WTC11 (cell line): ENCODE data around the gene SLC2A11. TPM values are rescaled to one million over a fixed set of nuclear protein-coding genes. Genes with fewer than 3 reads are reported as not detected.
A peak's percentile ranks its signal among the peaks of the same experiment; 100 is the strongest.

Experiments used
- ATAC-seq: fragments of 200-7000 bp; cut with Tn5 transposase; 2 replicates; pipeline ENCODE4 v1.10.0; 2021; ENCODE audit warnings: mild to moderate bottlenecking, moderate library complexity
- CTCF ChIA-PET: fragments of 300-600 bp; sonication (Branson Sonifier 250); formaldehyde crosslinking; loops from one replicate; lab custom pipeline; 2021; ENCODE audit warnings: antibody characterized with exemption; lab: Charles Lee
- POLR2A ChIA-PET: fragments of 350-600 bp; sonication (Branson Sonifier 250); formaldehyde crosslinking; loops from one replicate; lab custom pipeline; 2021; ENCODE audit warnings: antibody characterized with exemption; lab: Charles Lee
- DNase-seq: peaks from one replicate; pipeline ENCODE4 v3.0.0; 2021; ENCODE audit warnings: low spot score
- H3K27ac Mint-ChIP-seq: 2 replicates; pipeline ENCODE4 v1.8.0; 2021; ENCODE audit warnings: mixed read lengths
- H3K27me3 Mint-ChIP-seq: 2 replicates; pipeline ENCODE4 v1.8.0; 2021; ENCODE audit warnings: low read depth, mild to moderate bottlenecking, moderate library complexity, mixed read lengths
- H3K36me3 Mint-ChIP-seq: 2 replicates; pipeline ENCODE4 v1.8.0; 2021; ENCODE audit warnings: mixed read lengths
- H3K4me1 Mint-ChIP-seq: 2 replicates; pipeline ENCODE4 v1.8.0; 2022; ENCODE audit warnings: mixed read lengths
- H3K4me3 Mint-ChIP-seq: 2 replicates; pipeline ENCODE4 v1.8.0; 2021; ENCODE audit warnings: mild to moderate bottlenecking, moderate library complexity, mixed read lengths
- H3K9me3 Mint-ChIP-seq: 2 replicates; pipeline ENCODE4 v1.8.0; 2021; ENCODE audit warnings: mixed read lengths
- CREB1 ChIP-seq: sonication (generic); formaldehyde crosslinking; IDR thresholded peaks from 2 replicates; pipeline ENCODE4 v1.8.0; 2023; ENCODE audit warnings: mild to moderate bottlenecking, missing genetic modification reagents
- CTCF ChIP-seq: fragments of 200-600 bp; IDR thresholded peaks from 2 replicates; pipeline ENCODE4 v1.8.0; 2022; ENCODE audit warnings: antibody characterized with exemption
- E2F4 ChIP-seq: sonication (generic); formaldehyde crosslinking; IDR thresholded peaks from 2 replicates; pipeline ENCODE4 v1.8.1; 2022; ENCODE audit warnings: low read depth, mild to moderate bottlenecking, moderate library complexity, missing genetic modification reagents, borderline replicate concordance
- ERG ChIP-seq: fragments of 250-450 bp; sonication (Bioruptor Pico); IDR thresholded peaks from 2 replicates; pipeline ENCODE4 v1.8.0; 2021; ENCODE audit warnings: mild to moderate bottlenecking
- ETV6 ChIP-seq: sonication (generic); formaldehyde crosslinking; IDR thresholded peaks from 2 replicates; pipeline ENCODE4 v1.8.1; 2022; ENCODE audit warnings: mild to moderate bottlenecking, missing genetic modification reagents
- FOXJ3 ChIP-seq: sonication (generic); formaldehyde crosslinking; IDR thresholded peaks from 2 replicates; pipeline ENCODE4 v1.9.0; 2021; ENCODE audit warnings: missing genetic modification reagents, mild to moderate bottlenecking, borderline replicate concordance
- FOXP1 ChIP-seq: sonication (generic); formaldehyde crosslinking; IDR thresholded peaks from 2 replicates; pipeline ENCODE4 v1.8.0; 2022; ENCODE audit warnings: missing genetic modification reagents, mild to moderate bottlenecking, moderate library complexity, borderline replicate concordance
- GRHL2 ChIP-seq: fragments of 250-450 bp; sonication (Bioruptor Pico); IDR thresholded peaks from 2 replicates; pipeline ENCODE4 v1.8.0; 2022; ENCODE audit warnings: mild to moderate bottlenecking, moderate library complexity; ENCODE audit not compliant: insufficient replicate concordance, severe bottlenecking
- GTF2I ChIP-seq: fragments of 250-450 bp; sonication (Bioruptor Pico); conservative IDR thresholded peaks from 2 replicates; pipeline ENCODE4 v1.4.0; 2021; ENCODE audit warnings: mild to moderate bottlenecking
- HMGA2 ChIP-seq: fragments of 250-450 bp; sonication (Bioruptor Pico); IDR thresholded peaks from 2 replicates; pipeline ENCODE4 v1.4.0; 2021; ENCODE audit warnings: mild to moderate bottlenecking, moderate library complexity
- HMGXB4 ChIP-seq: sonication (generic); formaldehyde crosslinking; IDR thresholded peaks from 2 replicates; pipeline ENCODE4 v1.8.1; 2023; ENCODE audit warnings: mild to moderate bottlenecking, moderate library complexity, missing genetic modification reagents
- IRF1 ChIP-seq: sonication (generic); formaldehyde crosslinking; IDR thresholded peaks from 2 replicates; pipeline ENCODE4 v1.8.0; 2023; ENCODE audit warnings: missing genetic modification reagents
- KAT7 ChIP-seq: sonication (generic); formaldehyde crosslinking; IDR thresholded peaks from 2 replicates; pipeline ENCODE4 v1.8.1; 2023; ENCODE audit warnings: missing genetic modification reagents, mild to moderate bottlenecking, borderline replicate concordance
- MYBL2 ChIP-seq: sonication (generic); formaldehyde crosslinking; IDR thresholded peaks from 2 replicates; pipeline ENCODE4 v1.8.1; 2023; ENCODE audit warnings: mild to moderate bottlenecking, moderate library complexity, missing genetic modification reagents
- NR3C1 ChIP-seq: sonication (generic); formaldehyde crosslinking; conservative IDR thresholded peaks from 2 replicates; pipeline ENCODE4 v1.8.1; 2023; ENCODE audit warnings: low read depth, mild to moderate bottlenecking, missing genetic modification reagents
- SMAD3 ChIP-seq: sonication (generic); formaldehyde crosslinking; IDR thresholded peaks from 2 replicates; pipeline ENCODE4 v1.8.0; 2022; ENCODE audit warnings: missing genetic modification reagents, mild to moderate bottlenecking, borderline replicate concordance
- SMAD4 ChIP-seq: sonication (generic); formaldehyde crosslinking; IDR thresholded peaks from 2 replicates; pipeline ENCODE4 v1.8.0; 2022; ENCODE audit warnings: mild to moderate bottlenecking, missing genetic modification reagents
- STAT6 ChIP-seq: sonication (generic); formaldehyde crosslinking; conservative IDR thresholded peaks from 2 replicates; pipeline ENCODE4 v1.8.1; 2023; ENCODE audit warnings: mild to moderate bottlenecking, low read depth, missing genetic modification reagents, moderate library complexity
- TEAD4 ChIP-seq: sonication (generic); formaldehyde crosslinking; IDR thresholded peaks from 2 replicates; pipeline ENCODE4 v1.8.0; 2022; ENCODE audit warnings: mild to moderate bottlenecking, missing genetic modification reagents
- ZBTB21 ChIP-seq: sonication (generic); formaldehyde crosslinking; IDR thresholded peaks from 2 replicates; pipeline ENCODE4 v1.8.1; 2023; ENCODE audit warnings: mild to moderate bottlenecking, missing genetic modification reagents, borderline replicate concordance
- ZNF138 ChIP-seq: sonication (generic); formaldehyde crosslinking; conservative IDR thresholded peaks from 2 replicates; pipeline ENCODE4 v1.8.1; 2022; ENCODE audit warnings: mild to moderate bottlenecking, moderate library complexity, missing genetic modification reagents
- ZNF396 ChIP-seq: fragments of 250-450 bp; sonication (Bioruptor Pico); IDR thresholded peaks from 2 replicates; pipeline ENCODE4 v1.8.0; 2021; ENCODE audit warnings: mild to moderate bottlenecking, moderate library complexity, borderline replicate concordance
- ZNF423 ChIP-seq: fragments of 250-450 bp; sonication (Bioruptor Pico); IDR thresholded peaks from 2 replicates; pipeline ENCODE4 v2.1.2; 2022; ENCODE audit warnings: mild to moderate bottlenecking, moderate library complexity
- ZSCAN18 ChIP-seq: fragments of 250-450 bp; sonication (Bioruptor Pico); IDR thresholded peaks from 2 replicates; pipeline ENCODE4 v2.1.2; 2022; ENCODE audit warnings: mild to moderate bottlenecking, moderate library complexity
- total RNA-seq: library from RNA; stranded (reverse); gene quantifications from 3 replicates; pipeline ENCODE4 v1.2.3, GENCODE V29; 2021

The SLC2A11 gene
- total RNA-seq, 1 experiment from 2014 or later = 19.9 TPM

- TF ChIP-seq FOXP1 (CRISPR knock-in tag) = peak; percentile 86
- no peak for TF ChIP-seq ZNF423 (CRISPR knock-in tag)
- TF ChIP-seq NR3C1 (CRISPR knock-in tag) = no peak
- TF ChIP-seq IRF1 (CRISPR knock-in tag) = peak; percentile 66; the same call in 1 of the 2 replicates
- no peak for TF ChIP-seq HMGXB4 (CRISPR knock-in tag)
- TF ChIP-seq CTCF = no peak
- TF ChIP-seq ZNF138 (CRISPR knock-in tag) = 0 out of 2 replicates have a peak, but pooled peaks have one; percentile 51
- TF ChIP-seq ZNF396 = no peak
- no peak for TF ChIP-seq KAT7 (CRISPR knock-in tag)
- no peak for TF ChIP-seq ZSCAN18
- TF ChIP-seq ERG (CRISPR knock-in tag) = no peak
- TF ChIP-seq TEAD4 (CRISPR knock-in tag) = peak; percentile 65; the same call in 1 of the 2 replicates
- TF ChIP-seq GRHL2 (CRISPR knock-in tag) = no peak
- TF ChIP-seq FOXJ3 = no peak
- TF ChIP-seq E2F4 (CRISPR knock-in tag) = peak; percentile 15; the same call in 1 of the 2 replicates
Observed at GRCh38 chr22:23838681-23839468, 18.8 kb upstream of the SLC2A11 start, which contains the start of gene DERL3 (continued).

- DNase-seq = no peak
- Mint-ChIP-seq H3K4me1 (peaks cover 23% of the 10 kb centered on the region), H3K4me3 (peak overlapping the region; percentile 88; the same call in 1 of the 2 replicates), H3K27ac (no peak overlapping the region), H3K9me3 (no peaks in the 10 kb centered on the region), H3K36me3 (peaks cover 3% of the 10 kb centered on the region), H3K27me3 (peaks cover 23% of the 10 kb centered on the region)
- no peak for ATAC-seq
- CTCF ChIA-PET = interaction anchor here (0.7 kb wide), 1 partner anchor 10 kb away, joined by 4 read pairs; no protein-coding TSS in a partner anchor
- POLR2A ChIA-PET = no interaction called here
- no peak for TF ChIP-seq SMAD4 (CRISPR knock-in tag)
- TF ChIP-seq ETV6 (CRISPR knock-in tag) = no peak
- no peak for TF ChIP-seq MYBL2 (CRISPR knock-in tag)
- TF ChIP-seq GTF2I = no peak
- no peak for TF ChIP-seq ZBTB21 (CRISPR knock-in tag)
- no peak for TF ChIP-seq HMGA2
- no peak for TF ChIP-seq SMAD3
- no peak for TF ChIP-seq STAT6 (CRISPR knock-in tag)
- TF ChIP-seq CREB1 (CRISPR knock-in tag) = no peak
- no peak for TF ChIP-seq ZNF138 (CRISPR knock-in tag)
- no peak for TF ChIP-seq FOXJ3
- no peak for TF ChIP-seq TEAD4 (CRISPR knock-in tag)
Observed at GRCh38 chr22:23840026-23840425, 17.6 kb upstream of the SLC2A11 start.
